ENCODE results near the gene ARSA. TPM values are rescaled to one million over a fixed set of nuclear protein-coding genes. Genes with fewer than 3 reads are reported as not detected.

ARSA gene
- total and polyA plus RNA-seq, 4 donors: 6.8 to 28.0 (median 15.8) TPM

GRCh38 chr22:50633086-50633485 is 5.1 kb upstream of the ARSA start:
- Histone ChIP-seq H3K9me3 (ENCODE audit: control insufficient read depth in 4 of 4, low read length in 3 of 4) (no peaks in the 10 kb centered on the region), H3K27me3 (ENCODE audit: control insufficient read depth in 4 of 4, insufficient read depth in 4 of 4, low read length in 3 of 4) (no peaks in the 10 kb centered on the region), H3K4me1 (ENCODE audit: control insufficient read depth in 4 of 4, insufficient read depth in 4 of 4, low read length in 3 of 4) (peaks cover 3 to 14% (median 8%) of the 10 kb centered on the region in 4 donors), H3K36me3 (ENCODE audit: control insufficient read depth in 4 of 4, insufficient read depth in 3 of 4, low read depth in 1 of 4, low read length in 3 of 4) (no peaks in the 10 kb centered on the region), H3K9ac (ENCODE audit: low read depth in 1 of 2, low read length in 2 of 2) (no peak overlapping the region), H3K4me3 (ENCODE audit: low read depth in 1 of 3, low read length in 3 of 3) (no peak overlapping the region), H3K27ac (ENCODE audit: low read depth in 1 of 2, low read length in 2 of 2) (no peak overlapping the region)
- TF ChIP-seq EGR1 (IDR thresholded peaks at IDR 0.05; ENCODE audit: low read depth in 2 of 2) (no peak), ATF3 (IDR thresholded peaks at IDR 0.05) (no peak), RAD21 (IDR thresholded peaks at IDR 0.05) (no peak), JUND (IDR thresholded peaks at IDR 0.05) (no peak), SP1 (IDR thresholded peaks at IDR 0.05) (no peak), RXRA (IDR thresholded peaks at IDR 0.05) (no peak), REST (IDR thresholded peaks at IDR 0.05) (no peak), TAF1 (conservative IDR thresholded peaks at IDR 0.05) (no peak), ZBTB33 (IDR thresholded peaks at IDR 0.05) (no peak), GABPA (IDR thresholded peaks at IDR 0.05 in 1 of 2, conservative IDR thresholded peaks at IDR 0.05 in 1 of 2) (no peak), CTCF (IDR thresholded peaks at IDR 0.05; ENCODE audit: low read depth, low read length, missing input control) (no peak), HNF4A (conservative IDR thresholded peaks at IDR 0.05) (no peak), NR2F2 (IDR thresholded peaks at IDR 0.05) (no peak), FOXA2 (IDR thresholded peaks at IDR 0.05) (no peak), MAX (IDR thresholded peaks at IDR 0.05) (no peak), YY1 (IDR thresholded peaks at IDR 0.05) (no peak), FOXA1 (IDR thresholded peaks at IDR 0.05) (no peak), HNF4G (IDR thresholded peaks at IDR 0.05) (no peak)
- 95% methylated on average over 5 of the region's 5 CpGs for WGBS
- DNase-seq (ENCODE audit: low spot score): no peak
